HEK293T (cell line): Measurements from ENCODE around the gene ADGRG1.

ENCODE experiments used
- CTCF ChIA-PET: fragments of 350-600 bp; formaldehyde crosslinking; extraction: SDS; loops from one replicate; lab custom pipeline; 2021; ENCODE audit warnings: antibody characterized with exemption, inconsistent platforms; lab: Yijun Ruan, JAX
- POLR2A ChIA-PET: fragments of 350-600 bp; formaldehyde crosslinking; extraction: SDS; loops from one replicate; lab custom pipeline; 2020; ENCODE audit warnings: antibody characterized with exemption, inconsistent platforms; lab: Yijun Ruan, JAX
- DNase-seq: peaks from one replicate; pipeline ENCODE4 v3.0.0; 2012; ENCODE audit warnings: mixed read lengths; ENCODE audit errors: extremely low spot score
- ARNT ChIP-seq: fragments of 450-650 bp; IDR thresholded peaks from 2 replicates; pipeline ENCODE4 v1.6.1; 2017; ENCODE audit warnings: mild to moderate bottlenecking
- BHLHE40 ChIP-seq: fragments of 450-650 bp; IDR thresholded peaks from 2 replicates; pipeline ENCODE4 v1.6.1; 2016; ENCODE audit warnings: mild to moderate bottlenecking, moderate library complexity, borderline replicate concordance
- CTBP1 ChIP-seq: fragments of 450-650 bp; IDR thresholded peaks from 2 replicates; pipeline ENCODE4 v1.6.1; 2016; ENCODE audit warnings: borderline replicate concordance
- ELF4 ChIP-seq: fragments of 450-650 bp; IDR thresholded peaks from 2 replicates; pipeline ENCODE4 v1.6.1; 2017; ENCODE audit warnings: antibody characterized with exemption
- FOXA1 ChIP-seq: fragments of 450-650 bp; IDR thresholded peaks from 2 replicates; pipeline ENCODE4 v1.6.1; 2016; ENCODE audit warnings: mild to moderate bottlenecking
- FOXK2 ChIP-seq: fragments of 450-650 bp; IDR thresholded peaks from 2 replicates; pipeline ENCODE4 v1.6.1; 2016; ENCODE audit warnings: mild to moderate bottlenecking
- FOXM1 ChIP-seq: fragments of 450-650 bp; IDR thresholded peaks from 2 replicates; pipeline ENCODE4 v1.6.1; 2017; ENCODE audit warnings: mild to moderate bottlenecking, borderline replicate concordance
- HDGF ChIP-seq: fragments of 450-650 bp; IDR thresholded peaks from 2 replicates; pipeline ENCODE4 v1.6.1; 2017; ENCODE audit warnings: antibody characterized with exemption, borderline replicate concordance
- L3MBTL2 ChIP-seq: fragments of 450-650 bp; conservative IDR thresholded peaks from 2 replicates; pipeline ENCODE4 v1.6.1; 2016; ENCODE audit warnings: mild to moderate bottlenecking
- LEF1 ChIP-seq: fragments of 450-650 bp; IDR thresholded peaks from 2 replicates; pipeline ENCODE4 v1.6.1; 2017; ENCODE audit warnings: mild to moderate bottlenecking, borderline replicate concordance
- NFRKB ChIP-seq: fragments of 450-650 bp; IDR thresholded peaks from 2 replicates; pipeline ENCODE4 v1.6.1; 2016; ENCODE audit warnings: mild to moderate bottlenecking, moderate library complexity
- PKNOX1 ChIP-seq: fragments of 450-650 bp; IDR thresholded peaks from 2 replicates; pipeline ENCODE4 v1.6.1; 2016
- SP1 ChIP-seq: fragments of 450-650 bp; IDR thresholded peaks from 2 replicates; pipeline ENCODE4 v1.6.1; 2017
- SUZ12 ChIP-seq: fragments of 450-650 bp; IDR thresholded peaks from 2 replicates; pipeline ENCODE4 v1.6.1; 2016; ENCODE audit warnings: mild to moderate bottlenecking
- TARDBP ChIP-seq: fragments of 450-650 bp; IDR thresholded peaks from 2 replicates; pipeline ENCODE4 v1.6.1; 2016
- ZNF384 ChIP-seq: fragments of 450-650 bp; IDR thresholded peaks from 2 replicates; pipeline ENCODE4 v1.6.1; 2016

Gene ADGRG1

GRCh38 chr16:57626420-57627170, 1.8 kb upstream of the ADGRG1 start:
- DNase-seq, result no peak
- ChIA-PET POLR2A (no interaction called here), CTCF (interaction anchor here (0.6 kb wide), 1 partner anchor 233 kb away, joined by 3 read pairs; no protein-coding TSS in a partner anchor)
- TF ChIP-seq SP1 (no peak), FOXA1 (no peak), CTBP1 (no peak), TARDBP (no peak), ELF4 (no peak), ARNT (no peak), NFRKB (no peak), PKNOX1 (no peak), LEF1 (no peak), SUZ12 (no peak), FOXK2 (no peak)

GRCh38 chr16:57627184-57627871, 1.1 kb upstream of the ADGRG1 start:
- DNase-seq, result no peak
- CTCF ChIA-PET, result interaction anchor here (0.6 kb wide), 1 partner anchor 232 kb away, joined by 3 read pairs; no protein-coding TSS in a partner anchor
- TF ChIP-seq BHLHE40, result no peak
- no peak for TF ChIP-seq PKNOX1
- TF ChIP-seq LEF1, result no peak
- TF ChIP-seq ARNT, result no peak
- TF ChIP-seq HDGF, result no peak
- no peak for TF ChIP-seq ZNF384
- no peak for TF ChIP-seq FOXA1
- TF ChIP-seq FOXM1, result no peak
- TF ChIP-seq L3MBTL2, result no peak
- TF ChIP-seq SUZ12, result no peak
- no peak for TF ChIP-seq SP1
- TF ChIP-seq TARDBP, result no peak
- no peak for TF ChIP-seq FOXK2
- no peak for TF ChIP-seq NFRKB
- TF ChIP-seq CTBP1, result no peak
- TF ChIP-seq ELF4, result no peak
- POLR2A ChIA-PET, result no interaction called here

DNA sequence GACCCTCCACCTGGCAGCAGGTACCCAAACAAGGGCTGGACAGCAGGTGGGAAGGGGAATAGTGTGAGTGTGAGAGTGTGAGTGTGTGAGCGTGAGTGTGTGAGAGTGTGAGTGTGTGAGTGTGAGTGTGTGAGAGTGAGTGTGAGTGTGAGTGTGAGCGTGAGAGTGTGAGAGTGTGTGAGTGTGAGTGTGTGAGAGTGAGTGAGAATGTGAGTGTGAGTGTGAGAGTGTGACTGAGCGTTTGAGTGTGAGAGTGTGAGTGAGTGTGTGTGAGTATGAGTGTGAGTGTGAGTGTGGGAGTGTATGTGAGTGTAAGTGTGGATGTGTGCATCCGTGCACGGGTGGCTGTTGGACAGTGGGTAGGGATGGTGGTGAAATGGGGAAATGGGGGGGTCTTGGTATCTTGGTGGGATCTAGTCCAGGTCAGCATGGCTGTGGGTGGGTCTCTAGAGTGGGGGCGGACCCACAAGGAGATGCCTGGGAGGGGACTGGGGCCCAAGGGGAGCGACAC, 408 bp downstream of the ADGRG1 start:
- CTCF ChIA-PET, result no interaction called here
- DNase-seq, result no peak
- POLR2A ChIA-PET, result no interaction called here
- TF ChIP-seq FOXK2 (no peak), ARNT (no peak), SP1 (no peak), NFRKB (no peak), HDGF (no peak), L3MBTL2 (no peak), ELF4 (no peak), PKNOX1 (no peak)

DNA sequence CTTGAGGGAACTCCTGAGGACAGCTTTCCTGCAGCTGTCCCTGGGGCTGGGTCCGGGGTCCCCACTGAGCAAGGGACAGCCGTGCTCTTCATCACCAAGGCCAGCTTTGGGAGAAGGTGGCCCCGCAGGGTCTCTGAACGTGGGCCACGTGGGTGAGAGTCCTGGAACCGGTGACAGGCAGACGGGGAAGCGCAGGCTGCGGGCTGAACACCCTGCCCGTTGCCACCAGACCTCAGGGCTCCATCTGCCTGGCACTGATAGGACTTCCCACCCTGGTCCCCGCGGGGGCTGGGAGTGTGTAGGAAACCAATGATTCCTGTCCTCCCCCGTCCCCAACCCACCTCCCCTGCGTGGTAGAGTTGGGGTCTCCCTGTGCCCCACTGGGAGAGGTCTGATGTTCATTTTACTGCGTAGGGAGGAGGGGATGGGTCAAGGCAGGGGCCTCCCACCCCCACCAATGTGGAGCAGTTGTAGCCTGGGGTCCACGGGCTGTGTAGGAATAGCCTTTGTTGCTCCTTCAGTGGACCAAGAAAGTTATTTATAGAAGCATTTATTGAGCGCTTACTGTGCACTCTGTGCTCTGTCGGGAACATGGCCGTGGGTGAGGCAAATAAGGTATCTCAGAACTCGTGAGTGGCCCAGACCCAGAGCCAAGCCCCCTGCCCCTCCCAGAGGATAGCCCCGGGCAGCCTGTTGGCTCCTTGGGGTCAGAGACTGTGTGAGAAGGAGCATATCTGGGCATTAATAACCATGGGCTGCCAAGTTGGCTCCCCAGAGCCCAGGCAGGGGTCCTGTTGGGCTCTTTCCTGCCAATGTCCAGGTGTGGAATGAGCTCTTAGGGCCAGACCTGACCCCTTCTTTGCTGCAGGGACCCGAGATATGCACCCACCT, 1.3 kb downstream of the ADGRG1 start:
- DNase-seq, result no peak
- POLR2A ChIA-PET, result no interaction called here
- TF ChIP-seq CTBP1 (no peak), ELF4 (no peak), ARNT (no peak)
- CTCF ChIA-PET, result interaction anchor here (0.6 kb wide), 1 partner anchor 1129 kb away, joined by 3 read pairs; no protein-coding TSS in a partner anchor

DNA sequence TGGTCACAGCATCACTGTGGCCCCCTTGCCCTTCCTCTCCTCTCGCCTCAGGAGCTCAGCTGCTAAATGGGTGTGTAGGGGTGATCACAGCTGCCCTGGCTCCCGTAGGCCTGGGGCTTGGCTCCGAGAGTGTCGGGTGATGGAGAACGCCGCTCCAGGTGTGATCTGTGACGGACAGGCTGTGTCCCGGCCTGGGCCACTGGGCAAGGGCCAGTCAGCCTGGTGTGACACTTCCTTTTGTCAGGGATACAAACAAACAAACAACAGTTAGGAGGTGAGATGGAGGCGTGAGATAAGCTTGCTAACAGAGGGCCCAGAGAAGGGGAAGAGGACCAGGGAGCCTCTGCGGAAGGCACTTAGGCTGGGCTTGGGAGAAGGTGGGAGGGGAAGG, 2.0 kb downstream of the ADGRG1 start:
- ChIA-PET CTCF (interaction anchor here (0.6 kb wide), 1 partner anchor 1130 kb away, joined by 3 read pairs; no protein-coding TSS in a partner anchor), POLR2A (no interaction called here)
- DNase-seq, result no peak
- no peak for TF ChIP-seq LEF1
- TF ChIP-seq SUZ12, result no peak
- TF ChIP-seq TARDBP, result no peak
- TF ChIP-seq HDGF, result no peak
- TF ChIP-seq PKNOX1, result no peak
- no peak for TF ChIP-seq L3MBTL2
- no peak for TF ChIP-seq FOXM1
- no peak for TF ChIP-seq ELF4
- no peak for TF ChIP-seq SP1
- TF ChIP-seq CTBP1, result no peak
- no peak for TF ChIP-seq FOXK2
- no peak for TF ChIP-seq BHLHE40
- no peak for TF ChIP-seq NFRKB
